ENCODE data around the gene NR5A1. TPM values are rescaled to one million over a fixed set of nuclear protein-coding genes. Genes with fewer than 3 reads are reported as not detected.

Gene NR5A1
- total and polyA plus RNA-seq, 5 donors, result not detected

GRCh38 chr9:124498040-124498439 is 9.2 kb downstream of the NR5A1 start:
- H3K27me3 ChIP-seq (ENCODE audit: control insufficient read depth, insufficient read depth), result no peaks in the 10 kb centered on the region

GRCh38 chr9:124497441-124497840 is 9.8 kb downstream of the NR5A1 start:
- no peak for ATAC-seq
- Histone ChIP-seq H3K9me3 (ENCODE audit: control insufficient read depth, low read length) (no peaks in the 10 kb centered on the region), H3K27ac (ENCODE audit: low read length) (no peak overlapping the region), H3K4me3 (ENCODE audit: low read length) (no peak overlapping the region), H3K4me1 (ENCODE audit: control insufficient read depth, insufficient read depth, low read length) (no peaks in the 10 kb centered on the region), H3K27me3 (ENCODE audit: control insufficient read depth, insufficient read depth) (no peaks in the 10 kb centered on the region)
- WGBS, result 87% methylated on average over 8 of the region's 8 CpGs
- intact Hi-C loops (cut with DNase I), result no loop called here
- no peak for DNase-seq

More at GRCh38 chr9:124498040-124498439, 9.2 kb downstream of the NR5A1 start:
- H3K4me1 ChIP-seq (ENCODE audit: control insufficient read depth, insufficient read depth, low read length), result no peaks in the 10 kb centered on the region
- ATAC-seq (no peak), DNase-seq (no peak)
- H3K4me3 ChIP-seq (ENCODE audit: low read length), result no peak overlapping the region
- no peak overlapping the region for H3K27ac ChIP-seq (ENCODE audit: low read length)
- WGBS, result 68% methylated on average over 6 of the region's 6 CpGs
- intact Hi-C loops (cut with DNase I), result no loop called here
- H3K9me3 ChIP-seq (ENCODE audit: control insufficient read depth, low read length), result no peaks in the 10 kb centered on the region

GRCh38 chr9:124496463-124496862 is 10.7 kb downstream of the NR5A1 start:
- ATAC-seq, result no peak
- peak in 2 of 3 donors; percentile 20 to 30 for DNase-seq
- intact Hi-C loops (cut with DNase I), result no loop called here
- Histone ChIP-seq H3K9me3 (ENCODE audit: control insufficient read depth, low read length) (no peaks in the 10 kb centered on the region), H3K4me1 (ENCODE audit: control insufficient read depth, insufficient read depth, low read length) (no peaks in the 10 kb centered on the region), H3K4me3 (ENCODE audit: low read length) (no peak overlapping the region), H3K27me3 (ENCODE audit: control insufficient read depth, insufficient read depth) (no peaks in the 10 kb centered on the region), H3K27ac (ENCODE audit: low read length) (no peak overlapping the region)
- WGBS, result 76% methylated on average over 15 of the region's 15 CpGs

- ATAC-seq (no peak), DNase-seq (no peak)
- H3K27me3 ChIP-seq (ENCODE audit: control insufficient read depth, insufficient read depth), result no peaks in the 10 kb centered on the region
- H3K4me1 ChIP-seq (ENCODE audit: control insufficient read depth, insufficient read depth, low read length), result no peaks in the 10 kb centered on the region
- H3K4me3 ChIP-seq (ENCODE audit: low read length), result no peak overlapping the region
- H3K27ac ChIP-seq (ENCODE audit: low read length), result no peak overlapping the region
- H3K9me3 ChIP-seq (ENCODE audit: control insufficient read depth, low read length), result no peaks in the 10 kb centered on the region
- intact Hi-C loops (cut with DNase I), result no loop called here
- WGBS, result 82% methylated on average over 3 of the region's 3 CpGs
Observed at GRCh38 chr9:124496075-124496449, 11.1 kb downstream of the NR5A1 start.

- no peak overlapping the region for H3K4me3 ChIP-seq (ENCODE audit: low read length)
- H3K27ac ChIP-seq (ENCODE audit: low read length), result no peak overlapping the region
- 62% methylated on average over 31 of the region's 31 CpGs for WGBS
- H3K9me3 ChIP-seq (ENCODE audit: control insufficient read depth, low read length), result no peaks in the 10 kb centered on the region
- peak in 2 of 3 donors; percentile 42 to 46 for DNase-seq
- no peak for ATAC-seq
- intact Hi-C loops (cut with DNase I), result no loop called here
- H3K4me1 ChIP-seq (ENCODE audit: control insufficient read depth, insufficient read depth, low read length), result no peaks in the 10 kb centered on the region
- no peaks in the 10 kb centered on the region for H3K27me3 ChIP-seq (ENCODE audit: control insufficient read depth, insufficient read depth)
Observed at GRCh38 chr9:124495126-124496074, 11.8 kb downstream of the NR5A1 start.

GRCh38 chr9:124493794-124494479 is 13.3 kb downstream of the NR5A1 start:
- H3K4me1 ChIP-seq (ENCODE audit: control insufficient read depth, insufficient read depth, low read length), result no peaks in the 10 kb centered on the region
- DNase-seq (peak in 1 of 3 donors; percentile 21), ATAC-seq (no peak)
- 78% methylated on average over 18 of the region's 18 CpGs for WGBS
- intact Hi-C loops (cut with DNase I), result no loop called here
- no peaks in the 10 kb centered on the region for H3K27me3 ChIP-seq (ENCODE audit: control insufficient read depth, insufficient read depth)
- H3K27ac ChIP-seq (ENCODE audit: low read length), result no peak overlapping the region
- H3K4me3 ChIP-seq (ENCODE audit: low read length), result no peak overlapping the region
- H3K9me3 ChIP-seq (ENCODE audit: control insufficient read depth, low read length), result no peaks in the 10 kb centered on the region

- DNase-seq (no peak), ATAC-seq (no peak)
- Histone ChIP-seq H3K9me3 (ENCODE audit: control insufficient read depth, low read length) (no peaks in the 10 kb centered on the region), H3K4me3 (ENCODE audit: low read length) (no peak overlapping the region), H3K27ac (ENCODE audit: low read length) (no peak overlapping the region), H3K4me1 (ENCODE audit: control insufficient read depth, insufficient read depth, low read length) (no peaks in the 10 kb centered on the region), H3K27me3 (ENCODE audit: control insufficient read depth, insufficient read depth) (no peaks in the 10 kb centered on the region)
- 92% methylated on average over 4 of the region's 4 CpGs for WGBS
- intact Hi-C loops (cut with DNase I), result no loop called here
Observed at GRCh38 chr9:124493218-124493617, 14.0 kb downstream of the NR5A1 start.

- Histone ChIP-seq H3K27me3 (ENCODE audit: control insufficient read depth, insufficient read depth) (no peaks in the 10 kb centered on the region), H3K27ac (ENCODE audit: low read length) (no peak overlapping the region), H3K9me3 (ENCODE audit: control insufficient read depth, low read length) (no peaks in the 10 kb centered on the region), H3K4me3 (ENCODE audit: low read length) (no peak overlapping the region), H3K4me1 (ENCODE audit: control insufficient read depth, insufficient read depth, low read length) (no peaks in the 10 kb centered on the region)
- DNase-seq (peak in 1 of 3 donors; percentile 23), ATAC-seq (no peak)
- WGBS, result 78% methylated on average over 19 of the region's 19 CpGs
- intact Hi-C loops (cut with DNase I), result no loop called here
Observed at GRCh38 chr9:124492818-124493217, 14.4 kb downstream of the NR5A1 start.

- Histone ChIP-seq H3K4me1 (ENCODE audit: control insufficient read depth, insufficient read depth, low read length) (no peaks in the 10 kb centered on the region), H3K27ac (ENCODE audit: low read length) (no peak overlapping the region), H3K9me3 (ENCODE audit: control insufficient read depth, low read length) (no peaks in the 10 kb centered on the region), H3K4me3 (ENCODE audit: low read length) (no peak overlapping the region), H3K27me3 (ENCODE audit: control insufficient read depth, insufficient read depth) (no peaks in the 10 kb centered on the region)
- intact Hi-C loops (cut with DNase I), result no loop called here
- DNase-seq (no peak), ATAC-seq (no peak)
- 85% methylated on average over 32 of the region's 32 CpGs for WGBS
Observed at GRCh38 chr9:124491049-124491975, 15.9 kb downstream of the NR5A1 start.

GRCh38 chr9:124490004-124490403 is 17.2 kb downstream of the NR5A1 start:
- no peak for DNase-seq
- H3K4me1 ChIP-seq (ENCODE audit: control insufficient read depth, insufficient read depth, low read length), result no peaks in the 10 kb centered on the region
- 84% methylated on average over 2 of the region's 2 CpGs for WGBS
- ATAC-seq, result no peak
- no peak overlapping the region for H3K27ac ChIP-seq (ENCODE audit: low read length)
- intact Hi-C loops (cut with DNase I), result no loop called here
- no peak overlapping the region for H3K4me3 ChIP-seq (ENCODE audit: low read length)
- no peaks in the 10 kb centered on the region for H3K27me3 ChIP-seq (ENCODE audit: control insufficient read depth, insufficient read depth)
- H3K9me3 ChIP-seq (ENCODE audit: control insufficient read depth, low read length), result no peaks in the 10 kb centered on the region
